ENCODE data around the gene REEP5. TPM values are rescaled to one million over a fixed set of nuclear protein-coding genes. Genes with fewer than 3 reads are reported as not detected.
"Not testable (repeated sequence)": the region's sequence is repeated elsewhere in the genome, so short reads cannot be mapped to it uniquely, and the experiment has no call there.

The REEP5 gene
- total RNA-seq: 64.0 and 65.3 TPM in 2 replicates

DNA sequence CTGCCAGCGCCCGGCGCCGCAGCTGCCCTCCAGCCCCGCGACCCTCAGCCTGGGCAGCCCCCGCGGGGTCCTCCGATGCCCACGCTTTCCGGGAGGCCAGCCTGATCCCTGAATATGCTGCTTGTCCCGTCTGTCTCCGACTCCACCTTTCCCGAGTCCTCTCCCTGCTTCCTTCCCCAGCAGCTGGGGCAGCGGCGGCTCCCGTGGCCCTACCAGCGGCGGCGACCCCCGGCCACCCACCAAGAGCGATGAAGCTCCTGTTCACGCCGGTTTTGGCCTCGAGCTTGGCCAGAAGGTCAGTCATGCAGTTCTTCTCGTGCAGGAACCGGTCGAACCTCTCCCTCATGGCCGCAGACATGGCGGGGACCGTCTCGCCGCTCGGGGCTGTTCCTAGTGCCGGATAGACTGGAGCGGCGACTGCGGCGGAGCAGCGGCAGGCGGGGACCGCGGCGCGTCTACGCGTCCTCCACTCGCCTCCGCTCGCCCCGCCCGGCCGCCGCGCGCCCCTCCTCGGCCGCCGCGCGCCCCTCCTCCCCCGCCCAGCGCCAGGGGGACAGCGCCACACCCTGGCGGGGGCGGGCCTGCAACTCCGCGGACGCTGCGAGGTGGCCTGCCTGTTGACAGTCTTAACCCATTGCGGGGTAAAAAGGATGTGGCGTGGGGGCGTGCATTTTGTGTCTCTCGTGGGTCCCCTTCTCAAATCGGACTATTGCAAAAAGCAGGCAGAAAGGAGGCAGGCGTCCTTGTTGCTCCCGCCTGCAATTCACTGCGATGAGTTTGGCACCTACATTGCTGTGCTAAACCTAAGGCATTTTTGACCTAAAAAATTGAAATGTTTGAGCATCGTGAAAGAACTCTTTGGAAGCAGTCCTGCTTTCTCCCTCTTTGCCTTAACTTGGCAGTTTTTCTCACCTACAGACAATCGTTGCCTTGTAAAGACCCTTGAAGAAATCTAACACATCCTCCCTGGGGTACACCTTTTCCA, at the start of gene REEP5:
Gene REEP5 (minus strand): TSS at position 395 of the 985 bp plus-strand sequence. CDS start 37 bp downstream, at position 358.
- TF ChIP-seq, protein P1, sequence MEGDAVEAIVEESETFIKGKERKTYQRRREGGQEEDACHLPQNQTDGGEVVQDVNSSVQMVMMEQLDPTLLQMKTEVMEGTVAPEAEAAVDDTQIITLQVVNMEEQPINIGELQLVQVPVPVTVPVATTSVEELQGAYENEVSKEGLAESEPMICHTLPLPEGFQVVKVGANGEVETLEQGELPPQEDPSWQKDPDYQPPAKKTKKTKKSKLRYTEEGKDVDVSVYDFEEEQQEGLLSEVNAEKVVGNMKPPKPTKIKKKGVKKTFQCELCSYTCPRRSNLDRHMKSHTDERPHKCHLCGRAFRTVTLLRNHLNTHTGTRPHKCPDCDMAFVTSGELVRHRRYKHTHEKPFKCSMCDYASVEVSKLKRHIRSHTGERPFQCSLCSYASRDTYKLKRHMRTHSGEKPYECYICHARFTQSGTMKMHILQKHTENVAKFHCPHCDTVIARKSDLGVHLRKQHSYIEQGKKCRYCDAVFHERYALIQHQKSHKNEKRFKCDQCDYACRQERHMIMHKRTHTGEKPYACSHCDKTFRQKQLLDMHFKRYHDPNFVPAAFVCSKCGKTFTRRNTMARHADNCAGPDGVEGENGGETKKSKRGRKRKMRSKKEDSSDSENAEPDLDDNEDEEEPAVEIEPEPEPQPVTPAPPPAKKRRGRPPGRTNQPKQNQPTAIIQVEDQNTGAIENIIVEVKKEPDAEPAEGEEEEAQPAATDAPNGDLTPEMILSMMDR (conservative IDR thresholded peaks at IDR 0.05; ENCODE audit: low read depth, low read length): peak; percentile 62
- peak within 1 kb of the TSS; percentile 80 for H3K4me3 ChIP-seq (ENCODE audit: low read depth, low read length)
- DNase-seq (ENCODE audit: low read depth): no peak

DNA sequence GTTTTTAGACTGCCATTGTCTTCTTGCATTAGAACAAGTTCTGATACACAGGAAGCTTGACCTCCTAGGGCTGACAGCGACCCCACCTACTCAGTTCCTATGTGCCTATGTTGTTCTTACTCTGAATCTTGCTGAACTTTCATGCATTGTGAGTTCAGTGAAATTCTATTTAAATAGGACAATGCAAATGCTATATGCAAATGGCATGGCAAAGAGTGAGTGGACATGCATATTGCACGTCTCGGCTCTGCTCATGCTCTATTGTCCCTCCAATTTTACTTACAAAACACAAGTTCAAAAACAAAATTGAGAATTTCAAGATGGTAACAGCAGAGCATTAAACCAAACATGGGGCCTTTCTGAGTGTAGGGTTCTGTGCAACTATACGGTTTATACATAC, 49.2 kb upstream of the REEP5 start:
- H3K4me3 ChIP-seq (ENCODE audit: low read depth, low read length): no peak overlapping the region
- TF ChIP-seq, protein P1 (conservative IDR thresholded peaks at IDR 0.05; ENCODE audit: low read depth, low read length): no peak
- DNase-seq (ENCODE audit: low read depth): no peak

DNA sequence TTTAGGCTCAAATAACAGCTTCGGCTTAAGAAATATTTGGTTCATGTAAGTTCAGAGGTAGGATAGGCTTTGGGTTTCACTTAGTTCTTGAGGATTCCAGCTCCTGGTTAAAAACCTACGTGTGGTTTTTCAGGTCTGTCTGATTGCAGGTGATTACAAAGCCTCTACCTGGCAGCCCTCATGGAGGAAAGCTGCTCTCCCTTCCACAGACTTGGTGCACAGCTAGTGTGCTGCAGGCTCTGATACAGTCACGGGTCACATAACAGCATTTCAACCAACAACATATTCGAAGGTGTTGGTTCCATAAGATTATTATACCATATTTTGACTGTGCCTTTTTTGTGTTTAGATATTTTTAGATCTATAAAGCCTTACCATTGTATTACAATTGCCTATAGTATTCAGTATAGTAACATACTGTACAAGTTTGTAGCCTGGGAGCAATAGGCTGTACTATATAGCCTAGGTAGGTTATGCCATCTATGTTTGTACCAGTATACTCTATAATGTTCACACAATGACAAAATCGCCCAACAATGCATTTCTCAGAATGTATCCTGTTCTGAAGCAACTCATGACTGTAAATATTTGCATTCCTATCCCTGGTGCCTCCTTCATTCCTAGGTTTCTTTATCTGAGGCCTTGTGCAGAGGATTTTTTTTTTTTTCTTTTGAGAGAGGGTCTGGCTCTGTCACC, 46.5 kb upstream of the REEP5 start:
- no peak for DNase-seq (ENCODE audit: low read depth)
- TF ChIP-seq, protein P1 (conservative IDR thresholded peaks at IDR 0.05; ENCODE audit: low read depth, low read length): no peak

DNA sequence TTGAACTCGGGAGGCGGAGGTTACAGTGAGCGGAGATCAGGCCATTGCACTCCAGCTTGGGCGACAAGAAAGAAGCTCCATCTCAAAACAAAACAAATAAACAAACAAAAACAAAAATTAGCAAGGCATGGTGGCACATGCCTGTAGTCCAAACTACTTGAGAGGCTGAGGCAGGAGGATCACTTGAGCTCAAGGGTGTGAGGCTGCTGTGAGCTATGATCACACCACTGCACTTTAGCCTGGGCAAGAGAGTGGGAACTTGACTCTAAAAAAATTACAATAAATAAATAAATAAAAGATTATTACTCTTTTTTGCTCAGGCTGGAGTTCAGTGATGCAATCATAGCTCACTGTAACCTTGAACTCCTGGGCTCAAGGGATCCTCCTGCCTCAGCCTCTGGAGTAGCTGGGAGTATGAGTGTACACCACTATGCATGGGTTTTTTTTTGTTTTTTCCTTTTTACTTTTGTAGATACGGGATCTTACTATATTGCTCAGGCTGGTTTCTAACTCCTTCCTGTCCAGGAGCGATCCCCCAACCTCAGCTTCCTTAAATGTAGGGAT, 45.6 kb upstream of the REEP5 start:
- H3K4me3 ChIP-seq (ENCODE audit: low read depth, low read length): no peak overlapping the region
- TF ChIP-seq, protein P1 (conservative IDR thresholded peaks at IDR 0.05; ENCODE audit: low read depth, low read length): no peak
- DNase-seq (ENCODE audit: low read depth): no peak

More for the DNA sequence above, 46.5 kb upstream of the REEP5 start:
- H3K4me3 ChIP-seq (ENCODE audit: low read depth, low read length): no peak overlapping the region

DNA sequence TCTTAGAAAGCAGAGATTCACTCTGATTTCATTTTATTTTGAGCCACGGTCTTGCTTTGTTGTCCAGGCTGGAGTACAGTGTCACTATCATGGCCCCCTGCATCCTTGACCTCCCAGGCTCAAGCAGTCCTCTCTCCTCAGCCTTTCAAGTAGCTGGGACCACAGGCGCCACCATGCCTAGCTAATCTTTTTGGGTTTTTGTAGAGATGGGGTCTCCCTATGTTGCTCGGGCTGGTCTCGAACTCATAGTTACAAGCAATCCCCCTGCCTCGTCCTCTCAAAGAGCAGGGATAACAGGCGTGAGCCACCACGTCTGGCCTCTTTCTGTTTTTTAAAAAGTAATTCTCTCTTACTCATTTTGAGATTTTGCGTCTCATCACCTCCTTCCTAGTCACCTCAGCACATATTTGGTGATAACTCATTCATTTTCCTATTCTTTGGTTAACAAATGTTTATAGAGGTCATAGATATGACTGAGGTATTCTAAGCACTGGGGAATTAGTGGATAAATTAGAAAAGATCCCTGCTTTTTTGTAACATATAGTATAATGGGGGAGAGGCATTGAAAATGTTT, 43.8 kb upstream of the REEP5 start:
- TF ChIP-seq, protein P1 (conservative IDR thresholded peaks at IDR 0.05; ENCODE audit: low read depth, low read length): no peak
- DNase-seq (ENCODE audit: low read depth): no peak
- H3K4me3 ChIP-seq (ENCODE audit: low read depth, low read length): no peak overlapping the region

DNA sequence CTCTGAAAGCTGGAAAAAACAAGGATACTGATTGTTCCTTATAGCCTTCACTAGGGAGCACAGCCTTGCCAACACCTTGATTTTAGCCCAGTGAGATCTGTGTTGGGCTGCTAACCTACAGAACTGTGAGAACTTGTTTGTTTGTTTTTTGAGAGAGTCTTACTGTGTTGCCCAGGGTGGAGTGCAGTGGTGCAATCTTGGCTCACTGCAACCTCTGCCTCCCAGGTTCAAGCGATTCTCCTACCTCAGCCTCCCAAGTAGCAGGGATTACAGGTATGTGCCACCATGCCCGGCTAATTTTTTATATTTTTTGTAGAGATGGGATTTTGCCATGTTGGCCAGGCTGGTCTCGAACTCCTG, 41.3 kb upstream of the REEP5 start:
- not testable (repeated sequence) for DNase-seq (ENCODE audit: low read depth); H3K4me3 ChIP-seq (ENCODE audit: low read depth, low read length)
